Large intestine (tissue), 3 donors: ENCODE data around the gene PARL. TPM values are rescaled to one million over a fixed set of nuclear protein-coding genes. Genes with fewer than 3 reads are reported as not detected.

ENCODE experiments used
- DNase-seq, 2 donors: peaks; one replicate each; pipeline versions ENCODE4 v3.0.0 to v3.0.0-alpha.2; 2013
- H3K27ac ChIP-seq: one replicate; pipeline ENCODE4 v1.5.1; 2013; ENCODE audit warnings: low read length
- H3K27me3 ChIP-seq: 2 replicates; pipeline ENCODE4 v1.6.1; 2013; ENCODE audit warnings: low read length; ENCODE audit not compliant: control insufficient read depth, insufficient read depth
- H3K36me3 ChIP-seq: 2 replicates; pipeline ENCODE4 v1.6.1; 2013; ENCODE audit warnings: low read length; ENCODE audit not compliant: control insufficient read depth, insufficient read depth
- H3K4me1 ChIP-seq: one replicate; pipeline ENCODE4 v1.6.1; 2013; ENCODE audit warnings: low read length; ENCODE audit not compliant: control insufficient read depth, insufficient read depth
- H3K4me3 ChIP-seq: one replicate; pipeline ENCODE4 v1.5.1; 2013; ENCODE audit warnings: low read length
- H3K9me3 ChIP-seq: one replicate; pipeline ENCODE4 v1.6.1; 2013; ENCODE audit warnings: mild to moderate bottlenecking, low read depth, low read length, moderate library complexity; ENCODE audit not compliant: control insufficient read depth
- WGBS: methylation state at CpG from one replicate; pipeline ENCODE4 v1.1.5; 2013; ENCODE audit warnings: low lambda C conversion rate; ENCODE audit not compliant: insufficient coverage; 5-methylcytosine and 5-hydroxymethylcytosine counted together
- polyA plus RNA-seq: library from polyadenylated mRNA; unstranded; fragments of 120-200 nt; gene quantifications from one replicate; pipeline ENCODE4 v1.2.1, GENCODE V29; 2013

Gene PARL
- polyA plus RNA-seq, 1 donor: 42.1 TPM

GRCh38 chr3:183818706-183819624, 65.7 kb downstream of the PARL start:
- no peak for DNase-seq
- Histone ChIP-seq H3K9me3 (no peaks in the 10 kb centered on the region), H3K27me3 (no peaks in the 10 kb centered on the region), H3K36me3 (peaks cover 7% of the 10 kb centered on the region), H3K27ac (no peak overlapping the region), H3K4me3 (no peak overlapping the region), H3K4me1 (no peaks in the 10 kb centered on the region)
- WGBS: no CpG with 5 or more reads among the region's 25 CpGs

GRCh38 chr3:183818041-183818620, 66.5 kb downstream of the PARL start:
- no peaks in the 10 kb centered on the region for H3K27me3 ChIP-seq
- H3K27ac ChIP-seq: no peak overlapping the region
- H3K36me3 ChIP-seq: peaks cover 9% of the 10 kb centered on the region
- H3K4me1 ChIP-seq: no peaks in the 10 kb centered on the region
- DNase-seq: no peak
- no CpG with 5 or more reads among the region's 14 CpGs for WGBS
- no peak overlapping the region for H3K4me3 ChIP-seq
- no peaks in the 10 kb centered on the region for H3K9me3 ChIP-seq

GRCh38 chr3:183817639-183818038, 67.0 kb downstream of the PARL start:
- no CpG with 5 or more reads among the region's 9 CpGs for WGBS
- Histone ChIP-seq H3K27ac (no peak overlapping the region), H3K4me1 (no peaks in the 10 kb centered on the region), H3K4me3 (no peak overlapping the region), H3K36me3 (peaks cover 12% of the 10 kb centered on the region), H3K27me3 (no peaks in the 10 kb centered on the region), H3K9me3 (no peaks in the 10 kb centered on the region)
- no peak for DNase-seq

- no peak overlapping the region for H3K27ac ChIP-seq
- H3K36me3 ChIP-seq: peaks cover 12% of the 10 kb centered on the region
- no CpG with 5 or more reads among the region's 20 CpGs for WGBS
- H3K27me3 ChIP-seq: no peaks in the 10 kb centered on the region
- no peaks in the 10 kb centered on the region for H3K9me3 ChIP-seq
- no peaks in the 10 kb centered on the region for H3K4me1 ChIP-seq
- no peak overlapping the region for H3K4me3 ChIP-seq
- no peak for DNase-seq
Observed at GRCh38 chr3:183816681-183817510, 67.8 kb downstream of the PARL start.

- Histone ChIP-seq H3K36me3 (peaks cover 20% of the 10 kb centered on the region), H3K27ac (no peak overlapping the region), H3K9me3 (no peaks in the 10 kb centered on the region), H3K27me3 (no peaks in the 10 kb centered on the region), H3K4me3 (no peak overlapping the region), H3K4me1 (no peaks in the 10 kb centered on the region)
- no peak for DNase-seq
- WGBS: 50% methylated on average over 2 of the region's 12 CpGs
Observed at GRCh38 chr3:183815951-183816475, 68.7 kb downstream of the PARL start.

- no peak for DNase-seq
- H3K27ac ChIP-seq: no peak overlapping the region
- H3K36me3 ChIP-seq: peaks cover 25% of the 10 kb centered on the region
- no peaks in the 10 kb centered on the region for H3K9me3 ChIP-seq
- no peaks in the 10 kb centered on the region for H3K27me3 ChIP-seq
- no CpG with 5 or more reads among the region's 9 CpGs for WGBS
- no peaks in the 10 kb centered on the region for H3K4me1 ChIP-seq
- no peak overlapping the region for H3K4me3 ChIP-seq
Observed at GRCh38 chr3:183815563-183815940, 69.1 kb downstream of the PARL start.

GRCh38 chr3:183814240-183814639, 70.4 kb downstream of the PARL start:
- no CpG with 5 or more reads among the region's 1 CpG for WGBS
- Histone ChIP-seq H3K36me3 (peaks cover 32% of the 10 kb centered on the region), H3K27ac (no peak overlapping the region), H3K9me3 (no peaks in the 10 kb centered on the region), H3K27me3 (no peaks in the 10 kb centered on the region), H3K4me3 (no peak overlapping the region), H3K4me1 (peaks cover 4% of the 10 kb centered on the region)
- no peak for DNase-seq

GRCh38 chr3:183812761-183813445, 71.8 kb downstream of the PARL start:
- DNase-seq: no peak
- no peak overlapping the region for H3K4me3 ChIP-seq
- H3K27ac ChIP-seq: no peak overlapping the region
- WGBS: 44% methylated on average over 1 of the region's 8 CpGs
- H3K36me3 ChIP-seq: peaks cover 40% of the 10 kb centered on the region
- peaks cover 13% of the 10 kb centered on the region for H3K4me1 ChIP-seq
- H3K27me3 ChIP-seq: no peaks in the 10 kb centered on the region
- H3K9me3 ChIP-seq: no peaks in the 10 kb centered on the region

GRCh38 chr3:183811638-183812037, 73.0 kb downstream of the PARL start:
- peaks cover 13% of the 10 kb centered on the region for H3K4me1 ChIP-seq
- no peaks in the 10 kb centered on the region for H3K27me3 ChIP-seq
- peaks cover 46% of the 10 kb centered on the region for H3K36me3 ChIP-seq
- no peaks in the 10 kb centered on the region for H3K9me3 ChIP-seq
- no peak for DNase-seq
- no peak overlapping the region for H3K4me3 ChIP-seq
- no peak overlapping the region for H3K27ac ChIP-seq
- WGBS: 100% methylated on average over 1 of the region's 11 CpGs
